Gastroesophageal sphincter (tissue), 3 donors: ENCODE data around the gene ACTA1.
"Not testable (repeated sequence)": the region's sequence is repeated elsewhere in the genome, so short reads cannot be mapped to it uniquely, and the experiment has no call there.

Experiments
- EP300 ChIP-seq: sonication (generic); formaldehyde crosslinking; IDR thresholded peaks from one replicate; pipeline ENCODE4 v1.6.1; 2017; ENCODE audit warnings: antibody characterized with exemption, mild to moderate bottlenecking
- POLR2A ChIP-seq, 2 donors: fragments of 450-650 bp; IDR thresholded peaks; one replicate each; pipeline ENCODE4 v1.6.1; 2017; ENCODE audit warnings: antibody characterized with exemption in 2 of 2, mild to moderate bottlenecking in 2 of 2, moderate library complexity in 1 of 2
- POLR2AphosphoS5 ChIP-seq: sonication (generic); formaldehyde crosslinking; IDR thresholded peaks from one replicate; pipeline ENCODE4 v1.6.1; 2017; ENCODE audit warnings: antibody characterized with exemption
- TF ChIP-seq, protein P1 (sequence below), 4 experiments: fragments of 200-600 bp in 2 of 4; fragments of 450-650 bp in 2 of 4; sonication (generic) in 1 of 4; IDR thresholded peaks; one replicate each; pipeline ENCODE4 v1.5.1; 2017 to 2019; ENCODE audit warnings: antibody characterized with exemption in 4 of 4, mild to moderate bottlenecking in 2 of 4, moderate library complexity in 2 of 4

GRCh38 chr1:229418586-229418985 is 15.3 kb downstream of the ACTA1 start:
- not testable (repeated sequence) for TF ChIP-seq POLR2A (IDR thresholded peaks at IDR 0.05); POLR2AphosphoS5; EP300
- TF ChIP-seq, protein P1, sequence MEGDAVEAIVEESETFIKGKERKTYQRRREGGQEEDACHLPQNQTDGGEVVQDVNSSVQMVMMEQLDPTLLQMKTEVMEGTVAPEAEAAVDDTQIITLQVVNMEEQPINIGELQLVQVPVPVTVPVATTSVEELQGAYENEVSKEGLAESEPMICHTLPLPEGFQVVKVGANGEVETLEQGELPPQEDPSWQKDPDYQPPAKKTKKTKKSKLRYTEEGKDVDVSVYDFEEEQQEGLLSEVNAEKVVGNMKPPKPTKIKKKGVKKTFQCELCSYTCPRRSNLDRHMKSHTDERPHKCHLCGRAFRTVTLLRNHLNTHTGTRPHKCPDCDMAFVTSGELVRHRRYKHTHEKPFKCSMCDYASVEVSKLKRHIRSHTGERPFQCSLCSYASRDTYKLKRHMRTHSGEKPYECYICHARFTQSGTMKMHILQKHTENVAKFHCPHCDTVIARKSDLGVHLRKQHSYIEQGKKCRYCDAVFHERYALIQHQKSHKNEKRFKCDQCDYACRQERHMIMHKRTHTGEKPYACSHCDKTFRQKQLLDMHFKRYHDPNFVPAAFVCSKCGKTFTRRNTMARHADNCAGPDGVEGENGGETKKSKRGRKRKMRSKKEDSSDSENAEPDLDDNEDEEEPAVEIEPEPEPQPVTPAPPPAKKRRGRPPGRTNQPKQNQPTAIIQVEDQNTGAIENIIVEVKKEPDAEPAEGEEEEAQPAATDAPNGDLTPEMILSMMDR (IDR thresholded peaks at IDR 0.05): not testable (repeated sequence)
